GM18499 (cell line): Measurements from ENCODE around the gene IL22RA1.

Experiments
- ATAC-seq: cut with Tn5 transposase; IDR thresholded peaks from one replicate; pipeline ENCODE4 v1.9.1; 2021; ENCODE audit warnings: moderate number of reproducible peaks; ENCODE audit not compliant: insufficient read depth, unreplicated experiment

The IL22RA1 gene

DNA sequence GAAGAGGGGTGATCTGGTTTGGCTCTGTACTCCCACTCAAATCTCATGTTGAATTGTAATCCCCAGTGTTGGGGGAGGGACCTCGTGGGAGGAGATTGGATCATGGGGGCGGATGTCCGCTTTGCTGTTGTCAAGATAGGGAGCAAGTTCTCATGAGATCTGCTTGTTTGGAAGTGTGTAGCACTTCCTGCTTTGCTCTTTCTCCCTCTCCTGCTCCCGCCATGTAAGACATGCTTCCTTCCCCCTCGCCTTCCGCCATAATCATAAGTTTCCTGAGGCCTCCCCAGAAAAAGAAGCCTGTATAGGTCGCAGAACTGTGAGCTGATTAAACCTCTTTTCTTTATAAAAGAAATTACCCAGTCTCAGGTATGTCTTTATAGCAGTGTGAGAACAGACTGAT, 58.9 kb downstream of the IL22RA1 start:
- no peak for ATAC-seq

DNA sequence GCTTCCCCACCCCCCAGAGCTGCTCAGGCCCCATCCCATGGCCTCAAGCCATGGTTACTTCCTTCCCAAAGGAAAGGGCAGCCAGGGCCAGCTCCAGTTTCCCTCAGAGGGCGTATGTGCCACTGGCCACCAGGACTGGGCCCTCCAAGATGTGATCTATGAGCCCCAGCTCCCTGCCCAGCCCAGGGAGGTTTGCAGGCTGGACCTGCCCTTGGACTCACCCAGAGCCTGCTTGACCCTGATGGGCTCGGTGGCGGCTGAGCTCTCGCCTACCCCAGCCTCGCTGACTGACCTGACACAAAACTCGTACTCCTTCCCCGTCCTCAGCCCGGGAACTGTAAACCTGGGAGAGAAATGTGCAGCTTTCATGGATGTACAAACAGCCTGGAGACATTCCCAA, 60.6 kb downstream of the IL22RA1 start:
- ATAC-seq = no peak

DNA sequence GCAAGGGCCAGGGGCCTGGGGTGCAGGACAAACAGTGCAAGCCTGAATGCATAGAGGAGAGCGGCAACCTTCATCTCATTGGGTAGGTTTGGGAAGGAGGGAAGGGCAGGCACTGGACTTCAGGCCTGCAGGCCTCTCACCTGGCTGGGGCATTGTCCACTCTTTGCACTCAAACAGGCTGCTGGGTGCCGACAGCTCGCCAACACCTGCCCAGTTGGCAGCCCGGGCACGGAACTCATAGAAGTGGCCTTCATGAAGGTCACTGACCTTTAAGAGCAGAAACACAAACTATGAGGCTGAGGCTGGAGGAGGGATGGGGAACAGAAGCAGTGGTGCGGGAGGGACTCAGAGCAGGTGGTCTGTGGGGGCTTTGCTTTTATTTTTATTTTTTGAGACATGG, 61.8 kb downstream of the IL22RA1 start:
- no peak for ATAC-seq

DNA sequence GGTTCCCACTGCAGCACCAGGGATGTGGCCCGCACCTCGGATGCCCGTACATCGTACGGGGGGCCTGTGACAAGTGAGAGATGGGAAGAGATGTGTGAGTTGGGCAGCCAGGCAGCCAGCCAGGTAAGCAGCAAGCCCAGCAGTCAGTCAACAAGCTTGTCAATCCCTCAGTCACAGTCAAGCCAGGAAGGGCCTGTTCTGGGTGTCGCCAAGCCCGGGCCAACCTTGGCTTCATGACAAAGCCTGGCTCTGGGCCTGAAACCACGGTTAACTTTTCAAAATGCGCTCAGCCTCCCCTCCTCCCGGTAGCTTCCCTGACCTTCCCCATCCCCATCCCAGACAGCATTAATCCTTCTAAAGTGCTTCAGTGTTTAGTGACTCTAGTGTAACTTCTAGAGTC, 62.8 kb downstream of the IL22RA1 start:
- ATAC-seq = no peak

DNA sequence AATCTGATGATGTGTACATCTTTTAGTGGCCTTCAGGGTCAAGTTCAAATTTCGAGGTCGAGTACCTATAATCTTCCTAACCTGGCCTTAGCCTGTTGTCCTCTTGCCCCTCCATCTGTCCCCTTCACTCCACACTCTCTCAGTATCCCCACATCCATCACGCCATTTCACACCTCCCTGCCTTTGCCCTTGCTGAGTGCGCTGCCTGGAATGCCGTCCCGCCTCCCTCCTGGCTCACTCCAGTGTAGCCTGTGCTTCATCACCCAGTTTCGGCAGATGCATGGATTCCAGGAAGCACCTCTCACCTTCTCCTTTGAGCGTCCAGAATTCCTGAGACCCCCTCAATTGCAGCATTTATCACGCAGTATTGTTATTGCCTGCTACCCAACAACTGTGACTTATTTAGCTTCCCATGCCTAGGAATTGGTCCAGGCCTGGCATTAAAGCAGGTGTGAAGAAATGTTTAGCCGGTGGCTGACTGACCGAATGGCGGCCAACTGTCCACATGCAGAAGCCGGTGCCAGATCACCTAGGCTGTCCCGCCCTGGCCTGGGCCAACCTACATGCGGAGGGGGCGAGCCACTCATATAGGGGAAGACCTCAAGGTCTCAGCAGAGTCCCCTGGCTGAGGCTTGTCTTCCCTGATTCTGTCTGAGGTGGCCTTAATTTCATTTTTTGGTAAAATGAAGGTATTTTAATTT, 65.5 kb downstream of the IL22RA1 start:
- no peak for ATAC-seq

DNA sequence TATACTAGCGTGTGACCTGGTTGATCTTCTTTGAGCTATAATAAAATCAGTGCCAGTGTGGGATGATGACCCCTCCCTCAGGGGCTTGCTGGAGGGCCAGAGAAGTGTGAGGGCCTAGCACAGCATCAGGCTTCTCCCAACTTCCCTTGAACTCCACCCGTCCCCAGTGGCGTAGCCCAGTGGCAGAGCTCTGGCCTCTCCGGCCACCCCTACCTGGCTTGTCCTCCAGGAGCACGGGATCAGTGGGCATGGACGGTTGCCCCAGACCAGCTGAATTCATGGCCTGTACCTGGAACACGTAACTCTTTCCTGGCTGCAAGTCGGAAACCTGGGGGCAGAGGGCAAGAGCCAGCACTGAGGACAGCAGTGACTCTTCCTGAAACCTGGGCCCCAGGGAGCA, 67.0 kb downstream of the IL22RA1 start:
- ATAC-seq = no peak

DNA sequence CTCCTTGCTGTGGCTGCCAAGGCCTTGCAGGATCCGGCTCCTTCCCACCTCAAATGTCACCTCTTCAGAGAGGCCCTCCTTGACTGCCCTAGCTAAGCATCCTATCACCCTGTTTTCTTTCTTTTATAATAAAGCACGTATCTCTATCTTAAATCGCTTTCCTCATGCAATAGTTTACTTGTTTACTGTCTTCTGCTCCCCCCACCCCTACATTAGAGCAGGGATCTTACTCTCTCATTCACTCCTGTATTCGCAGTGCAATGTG, 67.4 kb downstream of the IL22RA1 start:
- ATAC-seq = no peak

DNA sequence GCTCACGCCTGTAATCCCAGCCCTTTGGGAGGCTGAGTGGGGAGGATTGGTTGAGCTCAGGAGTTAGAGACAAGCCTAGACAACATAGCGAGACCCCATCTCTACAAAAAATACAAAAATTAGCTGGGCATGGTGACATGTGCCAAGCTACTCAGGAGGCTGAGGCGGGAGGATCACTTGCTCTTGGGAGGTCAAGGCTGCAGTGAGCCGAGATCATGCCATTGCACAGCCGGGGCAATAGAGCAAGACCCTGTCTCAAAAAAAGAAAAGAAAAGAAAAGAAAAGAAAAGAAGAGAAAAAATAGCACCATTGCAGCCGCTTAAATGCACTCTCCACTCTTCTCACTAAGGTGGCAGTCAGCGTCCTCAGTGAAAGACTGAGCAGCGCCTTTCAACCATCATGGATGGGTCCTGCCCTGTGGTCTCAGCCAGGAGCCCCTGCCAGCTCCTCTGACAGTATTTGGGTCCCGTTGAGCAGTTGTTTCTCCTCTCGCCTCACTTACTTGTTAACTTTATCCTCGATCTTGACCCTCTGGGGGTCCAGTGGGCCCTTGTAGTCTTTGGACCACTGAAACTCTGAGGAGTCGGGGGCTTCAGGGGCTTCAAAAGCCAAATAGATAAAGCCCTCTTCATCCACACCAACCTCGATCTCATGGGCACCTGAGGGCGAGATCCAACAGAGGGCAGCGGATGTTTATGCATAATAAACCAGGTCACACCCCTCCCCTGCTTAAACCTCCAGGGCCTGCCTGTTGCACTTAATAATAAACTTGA, 67.9 kb downstream of the IL22RA1 start:
- ATAC-seq = no peak

DNA sequence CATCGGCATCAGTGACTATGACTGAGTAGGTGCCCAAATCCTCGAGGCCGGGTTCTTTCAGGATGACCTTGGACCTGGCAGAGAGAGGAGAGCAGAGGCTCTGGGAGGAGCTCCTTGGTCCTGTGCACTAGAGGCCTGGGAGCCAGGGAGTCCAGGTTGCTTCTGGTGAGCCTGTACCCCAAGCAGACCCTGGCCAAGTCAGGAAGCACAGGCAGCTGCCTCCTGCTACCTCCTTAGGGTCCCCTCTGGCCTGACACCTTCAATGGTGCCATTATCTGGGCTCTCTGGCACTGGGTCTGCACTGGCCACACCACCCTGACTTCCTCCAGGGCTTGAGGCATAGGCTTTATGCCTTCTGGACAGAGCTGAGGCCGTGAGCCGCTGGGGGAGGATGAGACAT, 68.7 kb downstream of the IL22RA1 start:
- ATAC-seq = no peak

DNA sequence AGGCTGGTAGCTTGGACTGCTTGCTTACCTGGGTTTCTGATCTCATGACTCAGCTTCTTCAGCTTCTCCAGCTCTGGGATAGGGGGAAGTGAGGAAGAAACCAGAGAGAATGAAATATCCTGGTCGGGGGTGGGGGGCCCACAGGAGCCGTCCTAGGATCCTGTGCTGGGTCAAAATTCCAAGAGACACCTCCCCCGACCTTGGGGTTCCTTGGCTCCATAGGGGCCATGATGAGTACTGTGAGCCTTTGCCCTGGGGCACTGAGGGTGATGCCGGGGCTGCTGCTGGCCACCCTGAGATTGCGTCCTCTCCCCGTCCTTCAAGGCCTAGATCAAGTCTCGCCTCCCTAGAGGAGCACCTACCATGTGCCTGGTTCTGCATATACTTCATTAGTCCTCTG, 71.0 kb downstream of the IL22RA1 start:
- ATAC-seq = no peak

DNA sequence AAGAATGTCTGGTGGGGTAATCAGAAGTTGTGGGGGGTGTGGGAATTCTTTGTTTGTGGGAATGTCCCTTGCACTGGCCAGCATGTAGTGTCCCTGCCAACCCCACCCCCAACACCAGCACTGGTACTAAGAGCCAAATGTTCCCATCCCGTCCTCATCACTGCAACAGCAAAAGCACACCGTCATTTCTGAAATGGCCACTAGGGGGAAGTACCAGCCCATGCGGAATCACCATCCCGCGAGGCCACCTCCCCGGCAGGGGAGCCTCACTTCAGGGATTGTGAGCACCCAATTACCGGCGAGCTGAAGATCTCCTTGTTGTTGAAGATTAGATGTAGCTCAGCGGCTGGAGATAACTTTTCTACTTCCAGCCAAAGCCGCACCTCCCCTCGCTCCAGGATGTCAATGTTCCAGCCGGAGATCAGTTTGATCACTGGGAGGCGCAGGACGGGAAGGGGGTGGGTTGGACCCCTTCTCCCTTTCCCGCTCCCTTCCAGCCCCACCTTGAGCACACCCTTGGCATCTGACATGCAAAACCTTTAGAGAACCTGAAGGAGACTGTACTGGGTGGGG, 72.0 kb downstream of the IL22RA1 start:
- no peak for ATAC-seq

DNA sequence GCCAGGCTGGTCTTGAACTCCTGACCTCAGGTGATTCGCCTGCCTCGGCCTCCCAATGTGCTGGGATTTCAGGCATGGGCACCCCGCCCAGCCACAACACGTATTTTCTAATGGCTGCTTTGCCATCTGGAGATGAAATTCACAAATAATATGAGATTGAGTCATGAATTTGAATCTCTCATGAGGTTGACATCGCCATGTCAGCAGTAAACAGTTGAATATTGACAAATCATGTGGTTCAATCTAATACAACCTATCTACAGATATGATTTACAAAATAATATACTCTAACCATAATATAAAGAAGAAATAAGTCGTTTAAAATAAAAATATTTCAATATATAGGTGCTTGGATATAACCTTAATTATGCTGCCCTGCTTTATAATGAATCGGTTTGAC, 73.1 kb downstream of the IL22RA1 start:
- ATAC-seq = no peak
